DMS153 treated with DMSO at 0.1 percent for 48 hours (cell line): ENCODE results near the gene HAL.
A peak's percentile ranks its signal among the peaks of the same experiment; 100 is the strongest.

Experiments used
- DNase-seq: peaks from one replicate; lab custom pipeline; 2025; ENCODE audit not compliant: unreplicated experiment; lab: John Stamatoyannopoulos, UW

HAL gene

GRCh38 chr12:95942524-95943329, 53.4 kb downstream of the HAL start, which contains the start of gene CCDC38:
TSS of gene CCDC38 (minus strand) at chr12:95942614. CDS start at chr12:95936509, 6,105 bp downstream.
- peak; percentile 51 for DNase-seq

GRCh38 chr12:95942101-95942523, 54.0 kb downstream of the HAL start:
- DNase-seq = no peak

GRCh38 chr12:95940514-95940913, 55.6 kb downstream of the HAL start:
- DNase-seq = no peak
